BLaER1 (cell line): ENCODE results near the gene INTS1.

ENCODE experiments used
- H3K27ac ChIP-seq: shearing (Covaris generic); formaldehyde crosslinking; 2 replicates; pipeline ENCODE4 v1.8.1; 2022
- H3K27me3 ChIP-seq: shearing (Covaris generic); formaldehyde crosslinking; 2 replicates; pipeline ENCODE4 v1.8.1; 2022
- H3K36me3 ChIP-seq: shearing (Covaris generic); formaldehyde crosslinking; 2 replicates; pipeline ENCODE4 v1.8.1; 2022
- H3K4me1 ChIP-seq: shearing (Covaris generic); formaldehyde crosslinking; 2 replicates; pipeline ENCODE4 v1.8.1; 2022
- H3K4me2 ChIP-seq: shearing (Covaris generic); formaldehyde crosslinking; 2 replicates; pipeline ENCODE4 v1.8.1; 2022
- H3K4me3 ChIP-seq: shearing (Covaris generic); formaldehyde crosslinking; 2 replicates; pipeline ENCODE4 v1.8.1; 2022
- H3K9ac ChIP-seq: shearing (Covaris generic); formaldehyde crosslinking; 2 replicates; pipeline ENCODE4 v1.8.1; 2022
- H3K9me3 ChIP-seq: shearing (Covaris generic); formaldehyde crosslinking; 2 replicates; pipeline ENCODE4 v1.8.1; 2022
- H4K20me1 ChIP-seq: shearing (Covaris generic); formaldehyde crosslinking; 2 replicates; pipeline ENCODE4 v1.8.1; 2022
- Cebpa-rat ChIP-seq: shearing (Covaris generic); IDR thresholded peaks from 2 replicates; pipeline ENCODE4 v1.8.1; 2022

The INTS1 gene

GRCh38 chr7:1547777-1548437 is 43.7 kb upstream of the INTS1 start:
- Histone ChIP-seq H3K9ac (peak overlapping the region; percentile 58; the same call in 1 of the 2 replicates), H3K27me3 (no peaks in the 10 kb centered on the region), H3K27ac (0 out of 2 replicates have a peak overlapping the region, but pooled peaks have one; percentile 2), H3K9me3 (no peaks in the 10 kb centered on the region), H3K4me3 (no peak overlapping the region), H3K4me1 (peaks cover 71% of the 10 kb centered on the region), H3K36me3 (peaks cover 18% of the 10 kb centered on the region), H3K4me2 (peak overlapping the region; percentile 80), H4K20me1 (peaks cover 31% of the 10 kb centered on the region)
- no peak for TF ChIP-seq Cebpa-rat

GRCh38 chr7:1546909-1547776 is 43.0 kb upstream of the INTS1 start:
- no peaks in the 10 kb centered on the region for H3K9me3 ChIP-seq
- peaks cover 73% of the 10 kb centered on the region for H3K4me1 ChIP-seq
- H3K9ac ChIP-seq, result no peak overlapping the region
- peak overlapping the region; percentile 80 for H3K4me2 ChIP-seq
- peak overlapping the region; percentile 71 for H3K27ac ChIP-seq
- peaks cover 38% of the 10 kb centered on the region for H4K20me1 ChIP-seq
- no peak overlapping the region for H3K4me3 ChIP-seq
- no peaks in the 10 kb centered on the region for H3K27me3 ChIP-seq
- H3K36me3 ChIP-seq, result peaks cover 26% of the 10 kb centered on the region
- no peak for TF ChIP-seq Cebpa-rat

GRCh38 chr7:1546274-1546908 is 42.2 kb upstream of the INTS1 start:
- Histone ChIP-seq H3K27ac (peak overlapping the region; percentile 71), H3K9me3 (no peaks in the 10 kb centered on the region), H3K9ac (peak overlapping the region; percentile 32), H3K4me3 (no peak overlapping the region), H3K4me1 (peaks cover 74% of the 10 kb centered on the region), H3K4me2 (peak overlapping the region; percentile 80), H3K27me3 (no peaks in the 10 kb centered on the region), H3K36me3 (peaks cover 33% of the 10 kb centered on the region), H4K20me1 (peaks cover 46% of the 10 kb centered on the region)
- TF ChIP-seq Cebpa-rat, result no peak

GRCh38 chr7:1545417-1546246 is 41.4 kb upstream of the INTS1 start:
- Histone ChIP-seq H3K4me1 (peaks cover 82% of the 10 kb centered on the region), H3K9ac (peak overlapping the region; percentile 48), H3K36me3 (peaks cover 41% of the 10 kb centered on the region), H3K4me2 (peak overlapping the region; percentile 80), H3K27ac (peak overlapping the region; percentile 71), H3K4me3 (no peak overlapping the region; the same call in 1 of the 2 replicates), H4K20me1 (peaks cover 53% of the 10 kb centered on the region), H3K27me3 (no peaks in the 10 kb centered on the region), H3K9me3 (no peaks in the 10 kb centered on the region)
- TF ChIP-seq Cebpa-rat, result no peak

- peaks cover 47% of the 10 kb centered on the region for H3K36me3 ChIP-seq
- TF ChIP-seq Cebpa-rat, result no peak
- H3K27ac ChIP-seq, result peak overlapping the region; percentile 71
Measured at GRCh38 chr7:1544896-1545416, 40.8 kb upstream of the INTS1 start.

GRCh38 chr7:1544178-1544895 is 40.1 kb upstream of the INTS1 start:
- Histone ChIP-seq H3K27me3 (no peaks in the 10 kb centered on the region), H3K4me1 (peaks cover 94% of the 10 kb centered on the region), H3K4me2 (peak overlapping the region; percentile 80), H4K20me1 (peaks cover 66% of the 10 kb centered on the region), H3K9ac (peak overlapping the region; percentile 48; the same call in 1 of the 2 replicates), H3K9me3 (no peaks in the 10 kb centered on the region), H3K4me3 (no peak overlapping the region), H3K27ac (peak overlapping the region; percentile 71), H3K36me3 (peaks cover 53% of the 10 kb centered on the region)
- TF ChIP-seq Cebpa-rat, result no peak

More at GRCh38 chr7:1544896-1545416, 40.8 kb upstream of the INTS1 start:
- no peaks in the 10 kb centered on the region for H3K9me3 ChIP-seq
- peak overlapping the region; percentile 48; the same call in 1 of the 2 replicates for H3K9ac ChIP-seq
- peaks cover 88% of the 10 kb centered on the region for H3K4me1 ChIP-seq
- H3K4me2 ChIP-seq, result peak overlapping the region; percentile 80
- H3K27me3 ChIP-seq, result no peaks in the 10 kb centered on the region
- H4K20me1 ChIP-seq, result peaks cover 59% of the 10 kb centered on the region
- H3K4me3 ChIP-seq, result no peak overlapping the region

GRCh38 chr7:1543826-1544177 is 39.6 kb upstream of the INTS1 start:
- H3K9me3 ChIP-seq, result no peaks in the 10 kb centered on the region
- no peak for TF ChIP-seq Cebpa-rat
- H3K4me2 ChIP-seq, result peak overlapping the region; percentile 80
- no peak overlapping the region for H3K4me3 ChIP-seq
- H3K4me1 ChIP-seq, result peaks cover 99% of the 10 kb centered on the region
- peaks cover 58% of the 10 kb centered on the region for H3K36me3 ChIP-seq
- peak overlapping the region; percentile 48; the same call in 1 of the 2 replicates for H3K9ac ChIP-seq
- H3K27me3 ChIP-seq, result no peaks in the 10 kb centered on the region
- H3K27ac ChIP-seq, result peak overlapping the region; percentile 71
- peaks cover 71% of the 10 kb centered on the region for H4K20me1 ChIP-seq
